ENCODE results near the gene SMARCC2. TPM values are rescaled to one million over a fixed set of nuclear protein-coding genes. Genes with fewer than 3 reads are reported as not detected.

The SMARCC2 gene
- total RNA-seq, 1 donor from 2014 or later: 43.9 TPM

- DNase-seq (ENCODE audit: low read depth): no peak
- H3K4me3 ChIP-seq (ENCODE audit: low read depth, low read length): peak overlapping the region; percentile 92
- TF ChIP-seq CTCF (conservative IDR thresholded peaks at IDR 0.05; ENCODE audit: low read depth, low read length): no peak
Measured at GRCh38 chr12:56160894-56161689, 28.2 kb downstream of the SMARCC2 start.

- no peak for TF ChIP-seq CTCF (conservative IDR thresholded peaks at IDR 0.05; ENCODE audit: low read depth, low read length)
- H3K4me3 ChIP-seq (ENCODE audit: low read depth, low read length): peak overlapping the region; percentile 92
- DNase-seq (ENCODE audit: low read depth): no peak
Measured at GRCh38 chr12:56160193-56160763, 29.0 kb downstream of the SMARCC2 start.

- no peak for TF ChIP-seq CTCF (conservative IDR thresholded peaks at IDR 0.05; ENCODE audit: low read depth, low read length)
- no peak for DNase-seq (ENCODE audit: low read depth)
- H3K4me3 ChIP-seq (ENCODE audit: low read depth, low read length): peak overlapping the region; percentile 92
Measured at GRCh38 chr12:56159482-56160192, 29.6 kb downstream of the SMARCC2 start.

- TF ChIP-seq CTCF (conservative IDR thresholded peaks at IDR 0.05; ENCODE audit: low read depth, low read length): no peak
- DNase-seq (ENCODE audit: low read depth): peak; percentile 10
Measured at GRCh38 chr12:56158926-56159461, 30.3 kb downstream of the SMARCC2 start.

GRCh38 chr12:56158029-56158925, 31.0 kb downstream of the SMARCC2 start, which contains the start of gene MYL6:
TSS of gene MYL6 (plus strand) at chr12:56158359. CDS start at chr12:56158402, 43 bp downstream.
- DNase-seq (ENCODE audit: low read depth): peak; percentile 85
- peak within 1 kb of the TSS; percentile 92 for H3K4me3 ChIP-seq (ENCODE audit: low read depth, low read length)
- TF ChIP-seq CTCF (conservative IDR thresholded peaks at IDR 0.05; ENCODE audit: low read depth, low read length): no peak

More at GRCh38 chr12:56158926-56159461, 30.3 kb downstream of the SMARCC2 start:
- peak overlapping the region; percentile 92 for H3K4me3 ChIP-seq (ENCODE audit: low read depth, low read length)
